ENCODE data around the gene NEU2. TPM values are rescaled to one million over a fixed set of nuclear protein-coding genes. Genes with fewer than 3 reads are reported as not detected.

Gene NEU2
- total and polyA plus RNA-seq, 9 of the 15 experiments (the other 6 are each of a cell fraction or from before 2014, with no cell fraction given), result not detected

DNA sequence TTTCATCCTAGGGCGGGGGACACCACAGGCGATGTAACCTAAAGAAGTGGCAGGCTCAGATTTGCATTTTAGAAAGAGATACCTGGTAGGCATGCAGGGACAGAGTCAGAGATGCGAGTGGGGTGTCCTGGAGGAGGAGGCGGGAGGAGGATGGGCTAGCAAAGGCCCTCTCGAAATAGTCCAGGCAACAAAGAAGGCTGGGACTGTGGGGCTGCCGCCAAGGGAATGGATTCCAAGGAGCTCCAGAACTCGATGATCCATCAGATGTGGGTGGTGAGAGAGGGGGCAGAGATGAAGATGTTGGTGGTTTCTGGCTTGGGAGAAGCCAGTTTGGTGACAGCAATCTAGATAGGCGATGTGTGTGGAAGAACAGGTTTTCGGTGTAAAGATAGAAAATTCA is 15.2 kb downstream of the NEU2 start:
- BruUV-seq (replicated peaks), result no TSS peak
- ChIA-PET POLR2A (no interaction called here), CTCF (ENCODE audit: low intra/inter-chr PET ratio) (no interaction called here)
- Histone ChIP-seq H4K20me1 (replicated peaks; ENCODE audit: control insufficient read depth, insufficient read depth, low read length) (no peaks in the 10 kb centered on the region), H3K36me3 (ENCODE audit: control insufficient read depth, insufficient read depth, low read length) (no peaks in the 10 kb centered on the region), H3K9ac (ENCODE audit: insufficient read depth in 1 of 2, low read depth in 2 of 2, low read length in 2 of 2) (no peak overlapping the region), H2AFZ (ENCODE audit: low read depth, low read length) (no peak overlapping the region), H3K9me1 (ENCODE audit: control insufficient read depth, insufficient read depth, low read length) (no peaks in the 10 kb centered on the region), H3K79me2 (ENCODE audit: control insufficient read depth, insufficient read depth, low read length) (no peaks in the 10 kb centered on the region), H3K9me3 (replicated peaks; ENCODE audit: control insufficient read depth, insufficient read depth, low read depth, low read length) (no peaks in the 10 kb centered on the region), H3K4me2 (ENCODE audit: insufficient read depth, low read length) (no peak overlapping the region), H3K27me3 (ENCODE audit: control insufficient read depth in 2 of 2, insufficient read depth in 2 of 2, low read length in 2 of 2) (peaks cover 0 to 35% of the 10 kb centered on the region in 2 experiments; a peak in 3 of 5 replicates), H3K27ac (ENCODE audit: extremely low read depth, low read depth, low read length) (no peak overlapping the region), H3K4me3 (no peak overlapping the region), H3K4me1 (replicated peaks in 1 of 2; ENCODE audit: control insufficient read depth in 2 of 2, insufficient read depth in 2 of 2, low read length in 2 of 2) (peaks cover 0 to 5% of the 10 kb centered on the region in 2 experiments; a peak in 2 of 5 replicates)
- in situ Hi-C loops (cut with MboI) (no loop called here), intact Hi-C loops (cut with micrococcal nuclease) (loop anchor here (10.0 kb wide), 1 partner anchor 207 kb away; the partner anchor contains the start of gene ATG16L1)
- FAIRE-seq (no peak), DNase-seq (ENCODE audit: extremely low read depth in 1 of 4, low spot score in 3 of 4) (no peak), ATAC-seq (no peak)
- WGBS (ENCODE audit: insufficient coverage, low coverage, missing lambda C conversion rate), result 3% methylated on average over 9 of the region's 9 CpGs
- TF ChIP-seq, protein P1, sequence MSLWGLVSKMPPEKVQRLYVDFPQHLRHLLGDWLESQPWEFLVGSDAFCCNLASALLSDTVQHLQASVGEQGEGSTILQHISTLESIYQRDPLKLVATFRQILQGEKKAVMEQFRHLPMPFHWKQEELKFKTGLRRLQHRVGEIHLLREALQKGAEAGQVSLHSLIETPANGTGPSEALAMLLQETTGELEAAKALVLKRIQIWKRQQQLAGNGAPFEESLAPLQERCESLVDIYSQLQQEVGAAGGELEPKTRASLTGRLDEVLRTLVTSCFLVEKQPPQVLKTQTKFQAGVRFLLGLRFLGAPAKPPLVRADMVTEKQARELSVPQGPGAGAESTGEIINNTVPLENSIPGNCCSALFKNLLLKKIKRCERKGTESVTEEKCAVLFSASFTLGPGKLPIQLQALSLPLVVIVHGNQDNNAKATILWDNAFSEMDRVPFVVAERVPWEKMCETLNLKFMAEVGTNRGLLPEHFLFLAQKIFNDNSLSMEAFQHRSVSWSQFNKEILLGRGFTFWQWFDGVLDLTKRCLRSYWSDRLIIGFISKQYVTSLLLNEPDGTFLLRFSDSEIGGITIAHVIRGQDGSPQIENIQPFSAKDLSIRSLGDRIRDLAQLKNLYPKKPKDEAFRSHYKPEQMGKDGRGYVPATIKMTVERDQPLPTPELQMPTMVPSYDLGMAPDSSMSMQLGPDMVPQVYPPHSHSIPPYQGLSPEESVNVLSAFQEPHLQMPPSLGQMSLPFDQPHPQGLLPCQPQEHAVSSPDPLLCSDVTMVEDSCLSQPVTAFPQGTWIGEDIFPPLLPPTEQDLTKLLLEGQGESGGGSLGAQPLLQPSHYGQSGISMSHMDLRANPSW (CRISPR knock-in tag; IDR thresholded peaks at IDR 0.05), result no peak
- TF ChIP-seq KLF16 (IDR thresholded peaks at IDR 0.05), result no peak
- TF ChIP-seq SPI1 (IDR thresholded peaks at IDR 0.05; ENCODE audit: borderline replicate concordance, low read depth, low read length), result no peak
- TF ChIP-seq, protein P2, sequence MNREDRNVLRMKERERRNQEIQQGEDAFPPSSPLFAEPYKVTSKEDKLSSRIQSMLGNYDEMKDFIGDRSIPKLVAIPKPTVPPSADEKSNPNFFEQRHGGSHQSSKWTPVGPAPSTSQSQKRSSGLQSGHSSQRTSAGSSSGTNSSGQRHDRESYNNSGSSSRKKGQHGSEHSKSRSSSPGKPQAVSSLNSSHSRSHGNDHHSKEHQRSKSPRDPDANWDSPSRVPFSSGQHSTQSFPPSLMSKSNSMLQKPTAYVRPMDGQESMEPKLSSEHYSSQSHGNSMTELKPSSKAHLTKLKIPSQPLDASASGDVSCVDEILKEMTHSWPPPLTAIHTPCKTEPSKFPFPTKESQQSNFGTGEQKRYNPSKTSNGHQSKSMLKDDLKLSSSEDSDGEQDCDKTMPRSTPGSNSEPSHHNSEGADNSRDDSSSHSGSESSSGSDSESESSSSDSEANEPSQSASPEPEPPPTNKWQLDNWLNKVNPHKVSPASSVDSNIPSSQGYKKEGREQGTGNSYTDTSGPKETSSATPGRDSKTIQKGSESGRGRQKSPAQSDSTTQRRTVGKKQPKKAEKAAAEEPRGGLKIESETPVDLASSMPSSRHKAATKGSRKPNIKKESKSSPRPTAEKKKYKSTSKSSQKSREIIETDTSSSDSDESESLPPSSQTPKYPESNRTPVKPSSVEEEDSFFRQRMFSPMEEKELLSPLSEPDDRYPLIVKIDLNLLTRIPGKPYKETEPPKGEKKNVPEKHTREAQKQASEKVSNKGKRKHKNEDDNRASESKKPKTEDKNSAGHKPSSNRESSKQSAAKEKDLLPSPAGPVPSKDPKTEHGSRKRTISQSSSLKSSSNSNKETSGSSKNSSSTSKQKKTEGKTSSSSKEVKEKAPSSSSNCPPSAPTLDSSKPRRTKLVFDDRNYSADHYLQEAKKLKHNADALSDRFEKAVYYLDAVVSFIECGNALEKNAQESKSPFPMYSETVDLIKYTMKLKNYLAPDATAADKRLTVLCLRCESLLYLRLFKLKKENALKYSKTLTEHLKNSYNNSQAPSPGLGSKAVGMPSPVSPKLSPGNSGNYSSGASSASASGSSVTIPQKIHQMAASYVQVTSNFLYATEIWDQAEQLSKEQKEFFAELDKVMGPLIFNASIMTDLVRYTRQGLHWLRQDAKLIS (CRISPR knock-in tag; IDR thresholded peaks at IDR 0.05), result no peak
- TF ChIP-seq SMAD3 (CRISPR knock-in tag; conservative IDR thresholded peaks at IDR 0.05), result no peak
- TF ChIP-seq, protein P3, sequence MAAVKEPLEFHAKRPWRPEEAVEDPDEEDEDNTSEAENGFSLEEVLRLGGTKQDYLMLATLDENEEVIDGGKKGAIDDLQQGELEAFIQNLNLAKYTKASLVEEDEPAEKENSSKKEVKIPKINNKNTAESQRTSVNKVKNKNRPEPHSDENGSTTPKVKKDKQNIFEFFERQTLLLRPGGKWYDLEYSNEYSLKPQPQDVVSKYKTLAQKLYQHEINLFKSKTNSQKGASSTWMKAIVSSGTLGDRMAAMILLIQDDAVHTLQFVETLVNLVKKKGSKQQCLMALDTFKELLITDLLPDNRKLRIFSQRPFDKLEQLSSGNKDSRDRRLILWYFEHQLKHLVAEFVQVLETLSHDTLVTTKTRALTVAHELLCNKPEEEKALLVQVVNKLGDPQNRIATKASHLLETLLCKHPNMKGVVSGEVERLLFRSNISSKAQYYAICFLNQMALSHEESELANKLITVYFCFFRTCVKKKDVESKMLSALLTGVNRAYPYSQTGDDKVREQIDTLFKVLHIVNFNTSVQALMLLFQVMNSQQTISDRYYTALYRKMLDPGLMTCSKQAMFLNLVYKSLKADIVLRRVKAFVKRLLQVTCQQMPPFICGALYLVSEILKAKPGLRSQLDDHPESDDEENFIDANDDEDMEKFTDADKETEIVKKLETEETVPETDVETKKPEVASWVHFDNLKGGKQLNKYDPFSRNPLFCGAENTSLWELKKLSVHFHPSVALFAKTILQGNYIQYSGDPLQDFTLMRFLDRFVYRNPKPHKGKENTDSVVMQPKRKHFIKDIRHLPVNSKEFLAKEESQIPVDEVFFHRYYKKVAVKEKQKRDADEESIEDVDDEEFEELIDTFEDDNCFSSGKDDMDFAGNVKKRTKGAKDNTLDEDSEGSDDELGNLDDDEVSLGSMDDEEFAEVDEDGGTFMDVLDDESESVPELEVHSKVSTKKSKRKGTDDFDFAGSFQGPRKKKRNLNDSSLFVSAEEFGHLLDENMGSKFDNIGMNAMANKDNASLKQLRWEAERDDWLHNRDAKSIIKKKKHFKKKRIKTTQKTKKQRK (IDR thresholded peaks at IDR 0.05; ENCODE audit: borderline replicate concordance, low read depth, low read length), result no peak
- TF ChIP-seq, protein P4, sequence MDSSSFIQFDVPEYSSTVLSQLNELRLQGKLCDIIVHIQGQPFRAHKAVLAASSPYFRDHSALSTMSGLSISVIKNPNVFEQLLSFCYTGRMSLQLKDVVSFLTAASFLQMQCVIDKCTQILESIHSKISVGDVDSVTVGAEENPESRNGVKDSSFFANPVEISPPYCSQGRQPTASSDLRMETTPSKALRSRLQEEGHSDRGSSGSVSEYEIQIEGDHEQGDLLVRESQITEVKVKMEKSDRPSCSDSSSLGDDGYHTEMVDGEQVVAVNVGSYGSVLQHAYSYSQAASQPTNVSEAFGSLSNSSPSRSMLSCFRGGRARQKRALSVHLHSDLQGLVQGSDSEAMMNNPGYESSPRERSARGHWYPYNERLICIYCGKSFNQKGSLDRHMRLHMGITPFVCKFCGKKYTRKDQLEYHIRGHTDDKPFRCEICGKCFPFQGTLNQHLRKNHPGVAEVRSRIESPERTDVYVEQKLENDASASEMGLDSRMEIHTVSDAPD (CRISPR knock-in tag; IDR thresholded peaks at IDR 0.05), result no peak
- no peak for TF ChIP-seq ATF1 (CRISPR knock-in tag; IDR thresholded peaks at IDR 0.05)
- no peak for TF ChIP-seq ATF1 (tag; IDR thresholded peaks at IDR 0.05)
- TF ChIP-seq, protein P5, sequence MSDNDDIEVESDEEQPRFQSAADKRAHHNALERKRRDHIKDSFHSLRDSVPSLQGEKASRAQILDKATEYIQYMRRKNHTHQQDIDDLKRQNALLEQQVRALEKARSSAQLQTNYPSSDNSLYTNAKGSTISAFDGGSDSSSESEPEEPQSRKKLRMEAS (CRISPR knock-in tag; IDR thresholded peaks at IDR 0.05), result no peak
- no peak for TF ChIP-seq WHSC1 (IDR thresholded peaks at IDR 0.05; ENCODE audit: low read length)
